Measurements from ENCODE around the gene EIF4G1.

EIF4G1 gene

DNA sequence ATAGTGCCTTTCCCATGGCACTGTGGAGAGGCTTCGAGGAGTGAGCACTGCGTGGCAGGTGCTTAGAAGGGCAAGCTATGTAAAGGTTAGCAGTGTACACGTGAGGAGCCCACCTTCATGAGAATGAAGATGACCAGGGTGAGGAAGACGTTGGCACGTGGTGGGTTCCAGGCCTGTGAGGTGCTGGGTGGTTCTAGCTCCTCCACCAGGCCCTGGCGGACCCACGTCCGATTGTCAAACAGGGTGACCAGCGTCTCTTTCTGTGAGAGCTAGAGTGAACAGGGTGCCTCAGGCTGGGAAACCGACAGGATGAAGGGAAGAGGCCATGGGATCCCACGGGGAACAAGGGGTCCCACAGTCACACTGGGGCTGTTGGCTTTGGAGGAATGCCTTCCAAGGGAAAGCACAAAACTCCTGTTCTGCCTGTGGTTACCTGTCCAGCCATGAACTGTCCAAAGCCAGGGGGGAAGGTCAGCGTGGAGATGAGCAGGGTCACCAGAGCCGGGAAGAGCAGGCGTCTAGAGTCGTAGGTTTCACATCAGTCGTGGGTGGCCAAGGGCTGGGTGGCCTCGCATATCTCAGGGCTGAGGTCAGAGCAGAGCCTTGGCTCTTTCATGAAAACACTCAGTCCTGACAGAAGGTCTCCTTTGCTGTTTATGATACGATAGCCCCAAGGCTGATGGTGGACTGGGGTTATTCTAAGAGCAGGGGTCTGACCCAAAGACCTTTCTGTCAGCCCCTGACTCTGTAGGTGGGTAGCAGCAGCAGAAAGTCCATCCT, 41.0 kb downstream of the EIF4G1 start:
- Mint-ChIP-seq H3K4me3 (no peak overlapping the region), H3K27me3 (no peaks in the 10 kb centered on the region), H3K9me3 (no peaks in the 10 kb centered on the region), H3K36me3 (no peaks in the 10 kb centered on the region), H3K27ac (no peak overlapping the region), H3K4me1 (peaks cover 5% of the 10 kb centered on the region)
- DNase-seq (ENCODE audit: low spot score in 2 of 2): no peak
- ATAC-seq (ENCODE audit: low read depth): no peak

- Mint-ChIP-seq H3K9me3 (no peaks in the 10 kb centered on the region), H3K27me3 (no peaks in the 10 kb centered on the region), H3K27ac (no peak overlapping the region), H3K4me3 (no peak overlapping the region), H3K4me1 (peaks cover 13% of the 10 kb centered on the region), H3K36me3 (no peaks in the 10 kb centered on the region)
- no peak for DNase-seq (ENCODE audit: low spot score in 2 of 2)
- ATAC-seq (ENCODE audit: low read depth): no peak
Measured at GRCh38 chr3:184357248-184358123, 43.1 kb downstream of the EIF4G1 start.

- no peaks in the 10 kb centered on the region for H3K27me3 Mint-ChIP-seq
- ATAC-seq (ENCODE audit: low read depth): no peak
Measured at GRCh38 chr3:184358124-184358767, 43.8 kb downstream of the EIF4G1 start.

GRCh38 chr3:184358921-184359350, 44.5 kb downstream of the EIF4G1 start:
- no peak for ATAC-seq (ENCODE audit: low read depth)
- H3K27me3 Mint-ChIP-seq: no peaks in the 10 kb centered on the region
- peak overlapping the region; percentile 41 for H3K4me3 Mint-ChIP-seq
- H3K36me3 Mint-ChIP-seq: no peaks in the 10 kb centered on the region
- peaks cover 17% of the 10 kb centered on the region for H3K4me1 Mint-ChIP-seq
- no peaks in the 10 kb centered on the region for H3K9me3 Mint-ChIP-seq
- H3K27ac Mint-ChIP-seq: no peak overlapping the region
- DNase-seq (ENCODE audit: low spot score in 2 of 2): no peak

More at GRCh38 chr3:184358124-184358767, 43.8 kb downstream of the EIF4G1 start:
- H3K9me3 Mint-ChIP-seq: no peaks in the 10 kb centered on the region
- DNase-seq (ENCODE audit: low spot score in 2 of 2): no peak
- H3K4me1 Mint-ChIP-seq: peaks cover 14% of the 10 kb centered on the region
- H3K36me3 Mint-ChIP-seq: no peaks in the 10 kb centered on the region
- no peak overlapping the region for H3K27ac Mint-ChIP-seq
- H3K4me3 Mint-ChIP-seq: no peak overlapping the region

DNA sequence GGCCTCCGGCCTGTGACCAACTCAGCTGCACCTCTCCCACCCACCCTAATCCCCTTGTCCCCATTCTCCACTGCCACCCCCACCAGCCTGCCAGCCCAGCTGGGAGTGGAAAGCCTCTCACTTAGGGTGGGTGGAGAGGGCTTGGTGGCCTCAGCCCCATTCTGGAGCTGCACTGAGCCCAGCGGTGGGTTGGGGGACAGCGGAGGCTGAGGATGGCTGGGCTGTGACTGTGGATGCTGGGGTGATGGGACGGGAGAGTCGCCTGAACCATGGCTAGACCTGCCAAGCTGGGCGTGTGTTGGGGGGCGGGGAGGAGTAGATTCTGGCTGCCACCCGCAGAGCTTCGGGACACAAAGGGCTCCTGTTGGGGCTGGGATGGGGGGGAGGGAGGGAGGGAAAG, 45.2 kb downstream of the EIF4G1 start:
- no peak overlapping the region for H3K27ac Mint-ChIP-seq

DNA sequence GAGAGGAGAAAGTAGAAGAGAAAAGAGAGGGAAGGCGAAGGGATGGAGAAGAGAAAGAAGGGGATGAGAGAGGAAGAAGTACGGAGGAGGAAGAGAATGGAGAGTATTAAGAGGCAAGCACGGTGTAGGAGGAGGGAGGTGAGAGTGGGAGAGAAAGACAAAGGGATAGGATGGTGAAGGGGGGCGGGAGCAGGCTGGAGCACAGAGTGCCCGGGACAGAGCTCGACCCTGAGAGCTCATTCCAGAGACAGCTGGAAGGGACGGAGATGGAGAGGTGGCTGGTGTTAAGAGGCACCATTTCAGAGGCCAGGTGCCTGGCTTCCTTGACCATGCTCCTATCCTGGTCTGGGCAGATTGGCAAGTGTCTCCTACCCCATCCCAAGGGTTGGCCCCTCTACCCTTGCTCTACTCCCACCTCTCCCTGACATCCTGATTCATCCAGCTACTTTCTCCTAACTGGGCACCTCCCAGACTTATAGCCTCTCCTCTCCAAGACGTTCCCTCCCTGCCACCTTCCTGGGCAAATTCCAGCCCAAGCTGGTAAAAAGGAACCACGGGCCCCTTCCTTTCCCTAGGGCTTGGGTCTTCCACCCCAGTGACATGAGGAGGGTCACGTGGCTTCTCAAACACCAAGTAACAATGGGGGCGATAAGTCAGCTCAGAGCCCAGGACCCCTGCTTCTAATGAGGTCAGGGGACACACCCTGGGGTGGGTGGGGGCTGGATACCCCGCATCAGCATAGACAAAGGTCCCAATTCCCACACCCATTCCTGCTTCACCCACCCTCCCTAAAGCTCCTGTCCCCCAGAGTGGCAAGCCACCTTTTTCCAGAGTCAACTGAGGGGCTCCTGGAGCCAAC, 45.9 kb downstream of the EIF4G1 start:
- no peak for ATAC-seq (ENCODE audit: low read depth)

More for the DNA sequence above, 45.2 kb downstream of the EIF4G1 start:
- no peak for DNase-seq (ENCODE audit: low spot score in 2 of 2)
- no peaks in the 10 kb centered on the region for H3K9me3 Mint-ChIP-seq
- H3K4me1 Mint-ChIP-seq: peaks cover 21% of the 10 kb centered on the region
- H3K4me3 Mint-ChIP-seq: peak overlapping the region; percentile 62
- no peak for ATAC-seq (ENCODE audit: low read depth)
- no peaks in the 10 kb centered on the region for H3K27me3 Mint-ChIP-seq
- H3K36me3 Mint-ChIP-seq: no peaks in the 10 kb centered on the region

DNA sequence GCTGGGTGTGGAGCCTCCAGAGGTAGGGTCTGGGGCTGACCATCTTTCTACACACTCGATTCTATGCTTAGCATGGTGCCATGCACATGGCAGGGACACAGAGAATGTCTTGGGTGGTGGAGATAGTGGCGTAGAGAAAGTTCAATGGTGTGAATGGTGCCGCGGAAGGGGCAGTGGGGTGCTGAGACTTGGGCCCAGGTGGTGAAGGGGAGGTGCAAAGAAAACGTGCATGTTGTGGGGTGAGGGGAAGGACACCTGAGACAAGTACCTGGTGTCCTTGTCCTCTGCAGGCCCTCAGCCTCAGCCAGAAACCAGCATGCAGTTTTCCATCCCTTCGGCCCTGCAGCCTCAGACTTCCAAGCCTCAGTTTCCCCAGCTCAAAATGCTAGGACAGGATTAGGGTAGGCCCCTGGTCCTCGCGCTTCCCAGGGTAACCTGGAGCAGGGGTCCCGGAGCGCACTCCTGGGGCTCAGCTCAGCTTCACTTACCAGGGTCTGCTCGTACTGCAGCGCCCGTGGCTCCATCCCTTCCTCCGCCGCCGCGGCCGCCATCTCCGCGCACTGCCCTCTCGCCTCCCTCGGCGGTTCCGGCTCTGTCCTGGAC, 46.6 kb downstream of the EIF4G1 start:
- ATAC-seq (ENCODE audit: low read depth) (no peak), DNase-seq (ENCODE audit: low spot score in 2 of 2) (no peak)
- no peak overlapping the region for H3K27ac Mint-ChIP-seq
- peaks cover 28% of the 10 kb centered on the region for H3K4me1 Mint-ChIP-seq
- H3K9me3 Mint-ChIP-seq: no peaks in the 10 kb centered on the region
- peaks cover 6% of the 10 kb centered on the region for H3K36me3 Mint-ChIP-seq
- H3K4me3 Mint-ChIP-seq: peak overlapping the region; percentile 89
- H3K27me3 Mint-ChIP-seq: no peaks in the 10 kb centered on the region

More for the DNA sequence above, 45.9 kb downstream of the EIF4G1 start:
- H3K27me3 Mint-ChIP-seq: no peaks in the 10 kb centered on the region
- no peak overlapping the region for H3K27ac Mint-ChIP-seq
- peak overlapping the region; percentile 89 for H3K4me3 Mint-ChIP-seq
- no peaks in the 10 kb centered on the region for H3K9me3 Mint-ChIP-seq
- H3K4me1 Mint-ChIP-seq: peaks cover 28% of the 10 kb centered on the region
- peaks cover 4% of the 10 kb centered on the region for H3K36me3 Mint-ChIP-seq
- DNase-seq (ENCODE audit: low spot score in 2 of 2): no peak

- H3K36me3 Mint-ChIP-seq: peaks cover 7% of the 10 kb centered on the region
- peak within 1 kb of the TSS; percentile 88 for H3K27ac Mint-ChIP-seq
- H3K27me3 Mint-ChIP-seq: no peaks in the 10 kb centered on the region
- H3K4me1 Mint-ChIP-seq: peaks cover 28% of the 10 kb centered on the region
- ATAC-seq (ENCODE audit: low read depth) (peak; percentile 10), DNase-seq (ENCODE audit: low spot score in 2 of 2) (peak; percentile 36 to 52)
- peak within 1 kb of the TSS; percentile 96 for H3K4me3 Mint-ChIP-seq
- no peaks in the 10 kb centered on the region for H3K9me3 Mint-ChIP-seq
Measured at GRCh38 chr3:184361532-184361931, 47.1 kb downstream of the EIF4G1 start, which contains the start of the genes CLCN2 and POLR2H. Gene CLCN2, minus strand, starts transcription at chr3:184361605. Its CDS starts 126 bp downstream, at chr3:184361479. Gene POLR2H, plus strand, starts transcription at chr3:184361710. Its CDS starts 1,783 bp downstream, at chr3:184363493.

DNA sequence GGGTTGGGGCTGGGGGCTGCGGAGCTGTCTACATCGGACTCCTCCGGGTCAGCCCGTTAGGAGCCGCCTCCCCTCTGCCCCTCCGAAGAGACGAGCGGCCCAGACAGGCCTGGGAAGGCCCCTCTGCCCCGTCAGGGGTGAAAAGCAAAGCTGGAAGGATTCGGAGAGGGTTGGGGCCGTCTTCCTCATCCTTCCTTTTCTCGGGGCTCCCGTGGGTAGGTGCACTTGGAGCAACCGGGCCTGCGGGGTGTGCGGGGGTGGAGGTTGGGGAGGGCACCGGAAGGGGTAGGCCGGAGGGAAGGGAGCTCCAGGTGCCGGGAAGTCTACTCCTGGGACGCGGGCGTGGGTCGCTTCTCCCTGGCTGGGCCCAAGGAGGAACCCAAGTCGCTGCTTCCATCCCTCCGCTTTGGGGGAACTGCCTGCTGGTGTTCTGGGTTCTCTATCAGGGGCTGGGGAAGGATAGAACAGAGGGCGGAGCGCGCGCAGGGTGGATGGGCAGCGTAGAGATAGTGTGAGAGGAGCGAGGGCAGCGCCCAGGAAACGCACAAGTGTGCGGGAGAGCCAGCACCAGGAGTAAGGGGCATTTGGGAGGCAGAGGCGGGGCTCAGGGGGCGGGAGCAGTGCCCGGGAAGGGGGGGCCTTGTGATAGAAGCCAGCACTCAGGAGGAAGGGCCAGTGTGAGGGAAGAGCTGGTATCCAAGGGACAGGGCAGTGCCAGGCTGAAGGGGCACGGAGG, 47.7 kb downstream of the EIF4G1 start:
- Mint-ChIP-seq H3K4me3 (peak overlapping the region; percentile 96), H3K27me3 (no peaks in the 10 kb centered on the region), H3K9me3 (no peaks in the 10 kb centered on the region), H3K27ac (peak overlapping the region; percentile 88), H3K4me1 (peaks cover 28% of the 10 kb centered on the region), H3K36me3 (peaks cover 7% of the 10 kb centered on the region)
- ATAC-seq (ENCODE audit: low read depth) (peak; percentile 8), DNase-seq (ENCODE audit: low spot score in 2 of 2) (peak in 1 of 2 donors; percentile 44)

DNA sequence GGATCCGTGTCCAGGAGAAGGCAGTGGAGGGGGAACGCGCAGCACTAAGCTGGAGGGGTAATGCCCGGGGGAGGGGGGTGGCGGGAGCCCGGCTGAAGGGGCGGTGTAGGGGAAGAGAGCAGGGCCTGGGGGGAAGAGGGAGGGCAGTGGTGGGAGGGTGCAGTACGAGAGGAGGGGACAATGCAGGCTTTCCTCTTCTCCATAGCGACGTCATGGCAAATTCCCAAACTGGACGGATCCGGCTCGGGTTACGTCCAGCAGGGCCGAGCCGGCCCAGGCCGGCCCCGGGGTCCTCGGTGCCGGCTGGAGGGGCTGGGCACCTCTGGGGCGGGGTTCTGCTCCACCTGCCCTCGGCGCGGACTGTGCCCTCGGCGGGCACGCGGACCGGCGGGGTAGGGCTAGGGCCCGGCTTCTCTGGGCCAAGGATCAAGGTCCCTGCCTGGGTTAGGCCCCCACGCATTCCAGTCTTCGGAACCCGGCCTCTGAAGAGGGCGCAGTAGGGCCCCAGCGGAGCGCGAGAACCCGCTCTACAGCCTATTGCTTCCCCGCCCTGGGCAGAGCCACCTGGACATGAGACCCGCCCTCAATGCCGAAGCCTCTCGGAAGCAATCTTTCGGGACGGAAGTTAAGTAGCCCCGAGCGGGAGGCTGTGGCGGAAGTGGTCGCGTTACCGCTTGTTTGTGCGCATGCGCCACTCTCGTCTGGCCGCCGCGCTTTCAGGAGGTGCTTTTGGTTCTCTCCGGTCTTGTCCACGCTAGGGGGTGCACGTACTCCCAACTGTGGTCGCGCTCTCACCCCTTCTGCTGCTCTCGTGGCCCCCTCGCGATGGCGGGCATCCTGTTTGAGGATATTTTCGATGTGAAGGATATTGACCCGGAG, 48.5 kb downstream of the EIF4G1 start:
- Mint-ChIP-seq H3K4me3 (peak overlapping the region; percentile 98), H3K27ac (peak overlapping the region; percentile 89), H3K27me3 (no peaks in the 10 kb centered on the region)

DNA sequence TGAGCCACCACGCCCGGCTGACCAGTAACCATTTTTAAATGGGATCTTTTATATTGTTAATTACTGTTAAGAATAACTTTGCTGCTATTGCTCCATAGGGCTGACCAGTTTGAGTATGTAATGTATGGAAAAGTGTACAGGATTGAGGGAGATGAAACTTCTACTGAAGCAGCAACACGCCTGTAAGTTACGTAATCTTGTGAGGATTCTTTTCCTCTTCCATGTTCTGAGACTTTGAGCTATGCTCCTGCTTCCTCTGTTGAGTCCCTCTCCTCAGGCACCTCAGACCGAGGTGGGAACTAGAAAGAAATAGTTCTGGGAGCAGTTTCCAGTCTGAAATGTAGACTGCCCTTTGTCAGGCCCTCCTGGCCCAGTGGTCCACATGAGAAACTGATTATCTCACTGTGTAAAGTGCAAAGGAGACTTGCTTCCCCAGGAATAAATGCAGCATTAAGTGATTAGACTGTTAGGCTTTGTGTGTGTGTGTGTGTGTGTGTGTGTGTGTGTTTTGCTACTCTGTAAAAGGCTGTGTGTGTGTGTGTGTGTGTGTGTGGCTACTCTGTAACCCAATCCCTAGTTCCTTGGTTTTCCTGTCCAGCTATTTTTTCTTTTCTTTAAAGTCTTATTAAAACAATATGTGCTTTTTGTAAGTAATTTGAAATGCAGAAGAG, 52.3 kb downstream of the EIF4G1 start:
- H3K27ac Mint-ChIP-seq: no peak overlapping the region
- ATAC-seq (ENCODE audit: low read depth): no peak
- no peak overlapping the region for H3K4me3 Mint-ChIP-seq
- no peaks in the 10 kb centered on the region for H3K27me3 Mint-ChIP-seq
- no peaks in the 10 kb centered on the region for H3K9me3 Mint-ChIP-seq
- DNase-seq (ENCODE audit: low spot score in 2 of 2): no peak
- peaks cover 22% of the 10 kb centered on the region for H3K4me1 Mint-ChIP-seq
- H3K36me3 Mint-ChIP-seq: peaks cover 20% of the 10 kb centered on the region

More for the DNA sequence above, 48.5 kb downstream of the EIF4G1 start:
- peak; percentile 87 for ATAC-seq (ENCODE audit: low read depth)
- peak; percentile 85 to 93 for DNase-seq (ENCODE audit: low spot score in 2 of 2)
- peaks cover 10% of the 10 kb centered on the region for H3K36me3 Mint-ChIP-seq
- H3K4me1 Mint-ChIP-seq: peaks cover 28% of the 10 kb centered on the region
- no peaks in the 10 kb centered on the region for H3K9me3 Mint-ChIP-seq

Measured in memory B cell (primary cell).